Measurements from ENCODE around the gene PROSER3. TPM values are rescaled to one million over a fixed set of nuclear protein-coding genes. Genes with fewer than 3 reads are reported as not detected.
A peak's percentile ranks its signal among the peaks of the same experiment; 100 is the strongest.

PROSER3 gene
- total and polyA plus RNA-seq, 2 donors (not counting 1 experiment from before 2014, with no cell fraction given) = 26.0 to 61.0 TPM

GRCh38 chr19:35717665-35718344, 40.2 kb upstream of the PROSER3 start, which contains the start of gene KMT2B:
Gene KMT2B (plus strand): TSS chr19:35718003. CDS start chr19:35718019, 16 bp downstream.
- ATAC-seq (ENCODE audit: low read depth) (no peak), DNase-seq (no peak)
- peaks cover 61% of the 10 kb centered on the region for H3K79me2 ChIP-seq (ENCODE audit: control insufficient read depth, insufficient read depth, low read length)
- TF ChIP-seq EZH2 (IDR thresholded peaks at IDR 0.05; ENCODE audit: borderline replicate concordance, insufficient read depth, low read depth, low read length, poor library complexity, severe bottlenecking) (no peak), CTCF (IDR thresholded peaks at IDR 0.05) (no peak)
- H3K4me2 ChIP-seq (replicated peaks; ENCODE audit: low read depth, low read length, poor library complexity, severe bottlenecking) = peak within 1 kb of the TSS; percentile 94
- peak within 1 kb of the TSS; percentile 89 for H2AFZ ChIP-seq (ENCODE audit: insufficient read depth, low read depth, low read length, poor library complexity, severe bottlenecking)
- intact Hi-C loops (cut with micrococcal nuclease) = loop anchor here (1.0 to 10.0 kb wide), 11 partner anchors 16 to 373 kb away; partner anchors contain the start of genes ARHGAP33, COX6B1, FFAR1 and HAUS5
- Mint-ChIP-seq H3K4me1 (peaks cover 58% of the 10 kb centered on the region), H3K9me3 (ENCODE audit: insufficient read depth) (no peaks in the 10 kb centered on the region), H3K4me3 (peak within 1 kb of the TSS; percentile 98), H3K27me3 (no peaks in the 10 kb centered on the region), H3K27ac (peak within 1 kb of the TSS; percentile 99)
- peak within 1 kb of the TSS; percentile 39 to 87 (median 76) for H3K4me3 ChIP-seq (ENCODE audit: control extremely low read depth in 1 of 5, extremely low read depth in 1 of 5, insufficient read depth in 1 of 5, low read depth in 2 of 5, low read length in 4 of 5)
- H3K27ac ChIP-seq (ENCODE audit: low read length in 2 of 2) = peak within 1 kb of the TSS; percentile 68 to 85
- under 1% methylated on average over 87 of the region's 109 CpGs for WGBS (ENCODE audit: insufficient coverage)
- ChIA-PET POLR2A (interaction anchor here (1.3 to 1.8 kb wide), 2 partner anchors 23 to 28 kb away, joined by 7 to 10 read pairs; partner anchors contain the start of genes PSENEN and U2AF1L4), CTCF (interaction anchor here (0.8 to 1.1 kb wide), 2 partner anchors 19 to 207 kb away, joined by 3 read pairs; no protein-coding TSS in a partner anchor)
- H3K36me3 ChIP-seq (replicated peaks in 1 of 2; ENCODE audit: control extremely low read depth in 1 of 2, control insufficient read depth in 1 of 2, extremely low read depth in 1 of 2, insufficient read depth in 2 of 2, low read length in 1 of 2) = peaks cover 0 to 27% of the 10 kb centered on the region in 2 experiments
- peaks cover 19 to 58% of the 10 kb centered on the region in 2 donors for H3K4me1 ChIP-seq (ENCODE audit: control insufficient read depth in 2 of 2, insufficient read depth in 2 of 2, low read length in 2 of 2)
- H3K27me3 ChIP-seq (replicated peaks in 1 of 4; ENCODE audit: control extremely low read depth in 1 of 4, control insufficient read depth in 3 of 4, insufficient read depth in 4 of 4, low read length in 3 of 4) = no peaks in the 10 kb centered on the region
- H3K9me3 ChIP-seq (ENCODE audit: control extremely low read depth in 1 of 3, control insufficient read depth in 2 of 3, insufficient read depth in 1 of 3, low read length in 2 of 3) = no peaks in the 10 kb centered on the region
- H4K20me1 ChIP-seq (ENCODE audit: control insufficient read depth, insufficient read depth, low read length, poor library complexity, severe bottlenecking) = peaks cover 43% of the 10 kb centered on the region
- peak within 1 kb of the TSS; percentile 80 for H3K9ac ChIP-seq (ENCODE audit: low read length)

Data from B cell (primary cell).